ENCODE data around the gene UNC79.

DNA sequence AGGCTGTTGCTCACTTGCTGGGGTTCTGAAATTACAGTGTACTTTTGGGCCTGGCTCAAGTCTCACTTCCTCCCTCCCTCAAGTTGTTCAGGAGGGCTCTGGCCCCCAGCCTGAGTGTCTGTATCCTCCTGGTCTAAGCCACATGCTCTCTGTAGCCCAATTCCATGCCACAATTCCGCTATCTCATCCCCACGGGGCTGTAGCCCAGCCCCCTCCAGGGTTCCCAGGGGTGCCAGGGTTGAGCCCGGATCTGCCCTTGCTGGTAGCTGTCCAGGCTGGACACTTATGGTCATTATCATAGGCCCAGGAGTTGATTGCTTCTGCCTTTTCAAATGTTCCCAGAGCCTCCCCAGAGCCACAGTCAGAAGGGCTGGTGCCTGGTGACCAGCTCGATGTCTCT is 292.3 kb downstream of the UNC79 start:
- TF ChIP-seq CTCF (IDR thresholded peaks at IDR 0.05) (no peak), POLR2A (IDR thresholded peaks at IDR 0.05) (no peak)
